Stimulated activated CD4-positive, alpha-beta T cell treated with anti-CD3 and anti-CD28 coated beads, Interleukin-1b, Interleukin-23, amount 100 ng/mL, for 4 hours (primary cell): ENCODE results near the gene LRMDA.

ENCODE experiments used
- DNase-seq, 2 donors: peaks; one replicate each; pipeline ENCODE4 v3.0.0-alpha.2; 2020; ENCODE audit warnings: low read depth in 2 of 2

Gene LRMDA

DNA sequence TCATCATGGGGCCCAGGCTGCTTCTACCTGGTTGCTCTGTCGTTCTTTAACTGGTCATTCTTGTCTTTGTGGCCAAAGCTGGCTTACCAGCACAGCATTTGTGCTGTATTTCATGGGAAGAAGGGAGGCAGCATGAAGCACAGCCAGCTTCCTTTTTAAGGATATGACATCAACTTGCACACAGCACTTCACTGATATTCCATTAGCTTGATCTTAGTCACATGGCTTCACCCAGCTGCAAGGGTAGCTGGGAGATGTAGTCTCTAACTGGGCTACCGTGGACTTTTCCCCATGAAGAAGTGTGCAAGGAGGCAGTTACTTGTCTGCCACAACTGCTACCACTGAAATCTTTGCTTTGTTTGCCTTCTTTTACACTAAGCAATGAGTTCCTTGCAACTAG is 525.2 kb downstream of the LRMDA start:
- DNase-seq = no peak

- no peak for DNase-seq
Measured at GRCh38 chr10:75957314-75958120, 526.1 kb downstream of the LRMDA start.

DNA sequence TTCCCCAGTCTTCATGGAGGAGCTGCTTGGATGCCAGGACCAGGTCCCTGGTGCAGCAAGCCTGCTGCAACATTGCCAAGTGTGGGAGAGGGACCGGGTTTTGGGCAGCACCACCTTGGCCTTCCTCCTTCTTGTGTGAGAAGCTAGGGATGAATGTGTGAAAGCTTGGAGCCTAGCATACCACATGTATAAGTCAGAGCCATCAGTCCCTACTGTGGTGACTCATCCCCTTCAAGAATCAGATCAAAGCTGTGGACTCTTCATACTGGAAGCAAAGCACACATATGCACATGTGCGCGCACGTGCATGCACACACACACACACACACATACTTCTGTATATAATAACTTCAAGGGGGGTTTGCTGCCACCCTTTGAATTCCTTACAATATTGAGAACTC is 527.8 kb downstream of the LRMDA start:
- DNase-seq = no peak

DNA sequence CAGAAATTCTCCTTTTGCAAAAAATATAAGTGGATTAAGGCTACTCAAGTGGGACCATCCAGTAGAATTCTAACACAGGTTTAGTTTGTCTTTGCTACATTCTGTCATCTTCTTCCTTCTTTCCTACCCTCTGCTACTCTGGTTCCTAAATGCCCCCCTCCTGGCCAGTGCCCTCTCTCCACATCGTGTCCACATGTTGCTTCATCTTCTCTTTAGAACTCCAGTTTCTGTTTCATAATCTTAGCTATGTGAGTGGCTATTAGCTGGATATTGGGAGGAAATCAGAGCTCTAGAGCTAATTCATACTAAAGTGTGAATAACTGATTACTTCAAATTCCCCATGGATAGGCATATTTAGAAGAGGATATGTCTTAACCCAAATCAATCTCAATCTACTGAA is 528.5 kb downstream of the LRMDA start:
- no peak for DNase-seq

DNA sequence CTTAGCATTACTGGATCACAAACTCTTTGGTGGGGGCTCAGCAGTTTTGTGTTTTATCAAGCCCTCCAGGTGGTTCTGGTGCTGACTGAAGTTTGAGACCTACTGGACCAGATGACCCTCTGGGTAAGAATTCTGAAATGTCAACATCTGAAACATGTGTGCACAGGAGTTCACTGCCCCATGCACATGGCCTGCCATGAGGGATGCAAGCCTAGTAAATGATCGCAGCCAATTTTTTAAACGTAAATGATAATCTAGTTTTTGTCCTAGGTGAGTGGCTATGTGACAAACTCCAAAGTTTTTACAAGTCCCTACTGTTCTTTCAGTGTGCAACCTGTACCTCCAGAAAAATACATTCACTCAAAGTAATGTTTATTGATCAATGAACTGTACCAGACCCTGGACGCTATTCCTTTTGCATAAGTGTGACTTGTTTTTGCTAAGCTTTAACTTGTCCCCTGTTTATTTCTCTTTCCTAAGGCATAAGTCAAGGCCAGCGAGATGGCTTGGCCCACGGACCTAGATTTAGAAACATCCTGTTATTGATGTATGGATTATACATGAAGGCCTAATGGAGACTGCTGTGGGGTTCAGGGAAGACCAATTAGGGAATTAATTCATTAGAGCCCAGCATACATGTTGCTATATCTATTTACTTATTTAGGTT is 531.1 kb downstream of the LRMDA start:
- DNase-seq = no peak

GRCh38 chr10:75967491-75967890 is 536.1 kb downstream of the LRMDA start:
- DNase-seq = no peak

GRCh38 chr10:75969031-75969430 is 537.6 kb downstream of the LRMDA start:
- DNase-seq = no peak

GRCh38 chr10:75971402-75972211 is 540.2 kb downstream of the LRMDA start:
- DNase-seq = no peak

- DNase-seq = no peak
Measured at GRCh38 chr10:75972491-75973276, 541.3 kb downstream of the LRMDA start.

- DNase-seq = no peak
Measured at GRCh38 chr10:75974080-75974479, 542.7 kb downstream of the LRMDA start.

GRCh38 chr10:75976681-75977080 is 545.3 kb downstream of the LRMDA start:
- DNase-seq = no peak

- no peak for DNase-seq
Measured at GRCh38 chr10:75977139-75977538, 545.7 kb downstream of the LRMDA start.

DNA sequence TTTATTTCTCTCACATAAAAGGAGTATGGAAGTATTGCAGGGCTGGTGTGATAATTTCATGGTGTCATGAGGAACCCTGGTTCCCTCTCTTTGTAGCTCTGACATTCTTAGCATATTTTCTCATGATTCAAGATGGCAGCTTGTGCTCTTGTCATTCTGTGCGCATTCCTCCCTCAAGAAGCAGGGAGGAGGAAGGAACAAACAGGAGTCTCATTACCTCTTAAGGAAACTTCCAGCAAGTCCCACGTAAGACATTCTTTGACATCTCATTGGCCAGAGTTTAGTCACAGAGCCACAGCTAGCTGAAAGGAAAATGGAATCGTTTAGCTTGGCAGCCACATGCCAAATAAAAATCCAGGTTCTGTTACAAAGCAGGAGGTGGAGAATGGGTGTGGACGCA is 546.8 kb downstream of the LRMDA start:
- no peak for DNase-seq

- DNase-seq = no peak
Measured at GRCh38 chr10:75980419-75981002, 549.1 kb downstream of the LRMDA start.

DNA sequence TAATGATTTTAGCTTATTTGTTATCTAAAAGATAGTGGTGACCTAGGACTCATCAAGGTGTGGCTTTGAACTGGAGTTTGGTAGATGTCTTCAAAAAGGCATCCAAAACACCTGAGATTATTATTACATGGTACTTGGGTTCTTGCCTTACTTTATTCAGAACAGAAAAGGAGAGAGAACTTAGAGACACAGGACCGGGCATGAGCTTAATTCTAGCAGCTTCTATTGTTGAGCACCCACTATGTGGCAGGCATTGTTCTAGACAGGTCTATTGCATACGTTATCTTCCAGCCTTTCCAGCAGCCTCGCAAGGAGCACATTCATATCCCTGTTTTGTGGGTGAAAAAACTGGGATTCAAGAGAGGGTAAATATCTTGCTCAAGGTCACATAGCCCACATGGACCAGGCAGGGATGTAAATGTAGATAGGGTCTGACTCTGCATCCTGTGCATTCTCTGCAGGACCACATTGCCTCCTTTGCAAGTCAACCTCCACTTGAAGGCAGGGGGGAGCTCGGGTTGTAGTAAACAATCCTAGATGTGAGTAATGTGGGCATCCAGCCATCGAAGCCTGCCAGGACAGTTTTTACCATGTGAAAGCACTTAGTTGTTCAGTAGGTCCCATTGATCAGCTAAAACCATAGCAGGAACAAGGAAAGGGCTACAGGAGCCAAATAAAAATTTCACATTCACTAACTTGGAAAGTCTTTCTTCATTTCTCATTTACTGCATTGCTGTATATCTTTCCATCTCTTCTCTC is 551.4 kb downstream of the LRMDA start:
- no peak for DNase-seq

GRCh38 chr10:75984067-75984466 is 552.6 kb downstream of the LRMDA start:
- no peak for DNase-seq

- DNase-seq = no peak
Measured at GRCh38 chr10:75987616-75988015, 556.2 kb downstream of the LRMDA start.

- DNase-seq = no peak
Measured at GRCh38 chr10:75994357-75995040, 563.1 kb downstream of the LRMDA start.

- no peak for DNase-seq
Measured at GRCh38 chr10:75995041-75995430, 563.6 kb downstream of the LRMDA start.

DNA sequence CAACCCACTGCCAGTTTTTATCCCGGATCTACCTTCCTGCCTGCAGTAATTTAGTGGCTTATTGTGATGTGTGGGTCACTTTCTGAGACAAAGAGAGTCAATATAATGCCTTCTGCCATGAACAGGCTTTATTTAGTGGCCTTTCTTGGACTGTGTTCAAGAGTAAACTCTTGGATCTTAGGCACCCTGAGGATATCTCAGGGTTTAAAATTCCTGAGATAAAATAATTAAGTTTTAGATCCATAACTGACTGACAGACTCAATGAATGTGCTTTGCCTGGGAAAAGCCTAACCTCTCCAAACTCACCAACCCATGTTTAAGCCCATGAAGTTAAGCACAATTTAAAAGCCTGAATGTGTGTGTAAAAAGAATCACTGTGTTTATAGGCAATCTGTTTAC is 564.3 kb downstream of the LRMDA start:
- DNase-seq = no peak
